GM12891 (cell line): ENCODE data around the gene EVX1.

Source experiments
- DNase-seq: peaks from one replicate; pipeline ENCODE4 v3.0.0; 2011; ENCODE audit warnings: low spot score; ENCODE audit not compliant: insufficient read length
- FAIRE-seq: peaks from 2 replicates; lab custom pipeline; 2011; peaks lifted over from hg19 to GRCh38; lab: Jason Lieb, UNC
- PAX5 ChIP-seq: IDR thresholded peaks from 2 replicates; pipeline ENCODE4 v1.6.1; 2011; ENCODE audit warnings: low read length, moderate library complexity, mild to moderate bottlenecking; ENCODE audit not compliant: insufficient read depth, severe bottlenecking
- POLR2A ChIP-seq: IDR thresholded peaks from 2 replicates; pipeline ENCODE4 v1.6.1; 2011; ENCODE audit warnings: low read depth, low read length, control low read depth
- POLR2AphosphoS5 ChIP-seq: IDR thresholded peaks from 2 replicates; pipeline ENCODE4 v1.6.1; 2011; ENCODE audit warnings: low read depth, low read length, control low read depth
- POU2F2 ChIP-seq: IDR thresholded peaks from 2 replicates; pipeline ENCODE4 v1.6.1; 2011; ENCODE audit warnings: low read depth, mild to moderate bottlenecking, control low read depth, low read length, moderate library complexity
- SPI1 ChIP-seq: IDR thresholded peaks from 2 replicates; pipeline ENCODE4 v1.6.1; 2011; ENCODE audit warnings: low read depth, low read length, control low read depth
- TAF1 ChIP-seq: IDR thresholded peaks from 2 replicates; pipeline ENCODE4 v1.6.1; 2011; ENCODE audit warnings: low read depth, low read length, control low read depth

Gene EVX1

GRCh38 chr7:27213433-27214238 lies 29.0 kb upstream of the EVX1 start:
- DNase-seq (no peak), FAIRE-seq (no peak)
- TF ChIP-seq POLR2A (no peak), TAF1 (no peak), PAX5 (no peak), POU2F2 (no peak), SPI1 (no peak), POLR2AphosphoS5 (no peak)

DNA sequence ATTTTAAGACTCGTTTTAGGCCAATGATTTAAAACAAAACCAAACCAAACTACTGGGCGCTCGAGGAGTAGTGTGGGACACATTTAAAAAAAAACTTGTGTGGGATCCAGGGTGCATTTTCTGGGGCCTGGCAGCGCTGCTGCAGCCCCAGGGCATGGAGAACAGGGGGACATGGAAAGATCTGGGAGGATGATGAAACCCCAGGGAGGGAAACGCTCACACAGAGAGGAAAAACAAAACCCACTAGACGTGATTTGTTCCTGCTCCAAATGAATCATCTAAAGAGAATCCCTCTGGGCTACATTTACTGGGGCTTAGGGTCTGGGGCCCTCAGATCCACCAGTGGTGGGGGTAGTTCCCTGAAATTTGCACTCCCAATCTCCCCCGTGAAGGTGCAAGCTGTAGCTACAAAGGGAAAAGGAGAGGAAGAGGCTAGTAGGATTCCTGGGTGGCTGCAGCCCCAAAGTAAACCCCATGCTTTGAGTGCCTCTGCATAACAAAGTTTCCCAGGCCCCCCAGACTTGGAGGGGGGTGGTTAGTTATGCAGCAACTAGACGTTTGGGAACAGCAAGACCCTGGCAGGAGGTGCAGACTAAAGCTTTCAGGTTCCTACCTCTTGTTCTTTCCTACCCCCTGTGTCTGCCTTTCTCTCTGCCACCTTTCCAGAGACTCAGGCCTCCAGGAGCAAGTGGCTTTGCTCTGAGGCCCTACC lies 28.2 kb upstream of the EVX1 start:
- no peak for FAIRE-seq

GRCh38 chr7:27215356-27215755 lies 27.2 kb upstream of the EVX1 start:
- no peak for FAIRE-seq

More for the DNA sequence above, 28.2 kb upstream of the EVX1 start:
- no peak for DNase-seq
- no peak for TF ChIP-seq PAX5
- no peak for TF ChIP-seq SPI1
- TF ChIP-seq POLR2A, result no peak
- TF ChIP-seq TAF1, result no peak

DNA sequence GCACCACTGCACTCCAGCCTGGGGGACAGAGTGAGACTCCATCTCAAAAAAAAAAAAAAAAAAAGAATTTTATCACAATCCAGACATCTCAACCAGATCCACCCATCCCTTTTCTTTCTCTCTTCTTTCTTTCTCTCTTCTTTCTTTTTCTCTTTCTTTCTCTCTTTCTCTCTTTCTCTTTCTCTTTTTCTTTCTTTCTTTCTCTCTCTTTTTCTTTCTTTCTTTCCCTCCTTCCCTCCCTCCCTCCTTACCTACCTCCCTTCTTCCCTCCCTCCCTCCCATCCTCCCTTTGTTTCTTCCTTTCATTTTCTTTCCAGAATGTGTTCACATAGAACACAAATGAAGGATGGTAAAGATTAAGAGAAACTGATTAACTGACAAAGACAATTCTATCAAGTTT lies 24.7 kb upstream of the EVX1 start:
- TF ChIP-seq SPI1, result no peak
- TF ChIP-seq TAF1, result no peak
- no peak for TF ChIP-seq POLR2AphosphoS5
- TF ChIP-seq POLR2A, result no peak
- TF ChIP-seq PAX5, result no peak
- TF ChIP-seq POU2F2, result no peak
- no peak for FAIRE-seq

More at GRCh38 chr7:27215356-27215755, 27.2 kb upstream of the EVX1 start:
- TF ChIP-seq SPI1, result no peak
- no peak for TF ChIP-seq POLR2A
- TF ChIP-seq PAX5, result no peak
- no peak for DNase-seq

GRCh38 chr7:27219821-27220220 lies 22.8 kb upstream of the EVX1 start:
- no peak for TF ChIP-seq SPI1
- no peak for TF ChIP-seq POLR2AphosphoS5
- no peak for TF ChIP-seq PAX5
- no peak for TF ChIP-seq POLR2A
- no peak for TF ChIP-seq TAF1
- no peak for DNase-seq
- FAIRE-seq, result no peak

More for the DNA sequence above, 24.7 kb upstream of the EVX1 start:
- no peak for DNase-seq

- DNase-seq (no peak), FAIRE-seq (no peak)
- TF ChIP-seq TAF1 (no peak), POLR2AphosphoS5 (no peak), SPI1 (no peak), PAX5 (no peak), POLR2A (no peak), POU2F2 (no peak)
Observed at GRCh38 chr7:27220440-27220955, 22.1 kb upstream of the EVX1 start.

GRCh38 chr7:27221201-27221797 lies 21.3 kb upstream of the EVX1 start:
- FAIRE-seq, result no peak
- TF ChIP-seq SPI1 (no peak), PAX5 (no peak), POLR2AphosphoS5 (no peak), POLR2A (no peak), POU2F2 (no peak), TAF1 (no peak)
- no peak for DNase-seq

GRCh38 chr7:27223941-27224575 lies 18.5 kb upstream of the EVX1 start:
- TF ChIP-seq TAF1, result no peak
- FAIRE-seq, result no peak

More at GRCh38 chr7:27223941-27224575, 18.5 kb upstream of the EVX1 start:
- no peak for DNase-seq
